ENCODE results near the gene FBXO38.

FBXO38 gene, protein sequence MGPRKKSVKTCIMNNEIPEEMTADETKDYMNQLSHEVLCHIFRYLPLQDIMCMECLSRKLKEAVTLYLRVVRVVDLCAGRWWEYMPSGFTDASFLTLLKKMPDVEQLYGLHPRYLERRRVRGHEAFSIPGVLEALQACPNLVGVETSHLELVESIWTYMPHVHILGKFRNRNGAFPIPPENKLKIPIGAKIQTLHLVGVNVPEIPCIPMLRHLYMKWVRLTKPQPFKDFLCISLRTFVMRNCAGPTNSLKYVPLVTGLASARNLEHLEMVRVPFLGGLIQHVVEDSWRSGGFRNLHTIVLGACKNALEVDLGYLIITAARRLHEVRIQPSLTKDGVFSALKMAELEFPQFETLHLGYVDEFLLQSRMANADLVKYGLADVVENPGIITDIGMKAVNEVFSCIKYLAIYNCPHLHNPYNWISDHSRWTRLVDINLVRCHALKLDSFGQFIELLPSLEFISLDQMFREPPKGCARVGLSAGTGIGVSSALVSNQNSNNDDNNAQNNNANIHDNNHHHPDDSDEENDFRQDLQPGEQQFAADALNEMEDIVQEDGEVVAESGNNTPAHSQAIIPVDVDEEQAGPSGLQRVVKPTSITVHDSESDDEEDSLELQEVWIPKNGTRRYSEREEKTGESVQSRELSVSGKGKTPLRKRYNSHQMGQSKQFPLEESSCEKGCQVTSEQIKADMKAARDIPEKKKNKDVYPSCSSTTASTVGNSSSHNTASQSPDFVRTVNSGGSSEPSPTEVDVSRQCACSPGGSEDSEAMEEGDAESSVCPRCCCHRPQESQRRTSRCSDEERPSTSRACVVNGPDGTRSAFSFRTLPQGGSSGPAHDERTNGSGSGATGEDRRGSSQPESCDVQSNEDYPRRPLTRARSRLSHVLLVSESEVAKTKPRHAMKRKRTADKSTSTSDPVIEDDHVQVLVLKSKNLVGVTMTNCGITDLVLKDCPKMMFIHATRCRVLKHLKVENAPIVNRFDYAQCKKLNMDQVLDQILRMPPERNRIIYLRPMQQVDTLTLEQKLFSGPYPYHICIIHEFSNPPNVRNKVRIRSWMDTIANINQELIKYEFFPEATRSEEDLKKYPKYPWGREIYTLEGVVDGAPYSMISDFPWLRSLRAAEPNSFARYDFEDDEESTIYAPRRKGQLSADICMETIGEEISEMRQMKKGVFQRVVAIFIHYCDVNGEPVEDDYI

DNA sequence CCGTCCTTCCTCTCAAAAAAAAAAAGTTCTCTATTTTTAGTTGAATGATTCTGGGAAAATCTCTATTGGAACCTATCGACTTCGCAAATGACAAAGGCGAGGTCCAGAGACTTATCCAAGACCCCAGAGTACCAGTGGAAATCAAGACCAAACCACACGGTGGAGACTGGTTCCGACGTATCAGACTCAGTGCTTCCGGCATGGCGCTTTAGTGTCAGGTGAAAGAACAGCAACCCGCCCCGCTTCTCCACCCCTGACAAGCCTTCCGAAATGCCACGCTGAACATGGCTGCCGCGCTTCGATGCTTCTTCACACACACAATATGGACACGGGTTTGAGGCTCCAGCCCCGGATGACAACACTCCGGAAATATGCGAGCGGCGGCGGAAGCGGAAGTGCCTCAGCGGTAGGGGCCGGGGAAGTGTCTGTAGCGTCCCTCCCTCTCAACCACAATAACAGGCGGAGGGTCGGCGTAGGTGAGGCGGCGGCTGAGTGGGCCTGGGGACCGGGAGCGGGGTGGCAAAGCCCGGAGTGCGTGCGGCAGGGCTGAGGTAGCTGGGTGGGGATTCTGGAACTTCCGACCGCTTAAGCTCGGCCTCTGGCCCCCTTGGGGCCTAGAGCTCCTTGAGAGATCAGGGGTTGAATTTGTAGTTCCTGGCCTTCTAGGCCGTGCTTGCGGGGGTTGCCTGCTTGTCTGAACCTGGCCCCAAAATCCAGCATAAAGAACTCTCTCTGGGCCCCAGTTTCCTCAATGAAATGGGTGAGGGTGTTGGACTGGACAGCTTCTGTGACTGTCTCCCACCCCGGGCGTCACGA lies at the start of gene FBXO38:
Gene FBXO38, plus strand, starts transcription at position 395 of the 816 bp plus-strand sequence. CDS start 10,819 bp downstream, outside the sequence.
- H3K27me3 ChIP-seq (ENCODE audit: insufficient read depth, low read length) = no peaks in the 10 kb centered on the region
- H2AFZ ChIP-seq (ENCODE audit: low read length, unreplicated experiment) = peak within 1 kb of the TSS; percentile 88
- H3K4me1 ChIP-seq (ENCODE audit: control insufficient read depth, insufficient read depth, low read length, unreplicated experiment) = peaks cover 17% of the 10 kb centered on the region
- H3K36me3 ChIP-seq (ENCODE audit: insufficient read depth, low read length) = no peaks in the 10 kb centered on the region
- H3K27ac ChIP-seq (ENCODE audit: low read depth, low read length) = peak within 1 kb of the TSS; percentile 60
- H3K79me2 ChIP-seq (ENCODE audit: control insufficient read depth, insufficient read depth, low read length, unreplicated experiment) = peaks cover 56% of the 10 kb centered on the region
- H3K4me3 ChIP-seq (ENCODE audit: low read depth, low read length) = peak within 1 kb of the TSS; percentile 86

DNA sequence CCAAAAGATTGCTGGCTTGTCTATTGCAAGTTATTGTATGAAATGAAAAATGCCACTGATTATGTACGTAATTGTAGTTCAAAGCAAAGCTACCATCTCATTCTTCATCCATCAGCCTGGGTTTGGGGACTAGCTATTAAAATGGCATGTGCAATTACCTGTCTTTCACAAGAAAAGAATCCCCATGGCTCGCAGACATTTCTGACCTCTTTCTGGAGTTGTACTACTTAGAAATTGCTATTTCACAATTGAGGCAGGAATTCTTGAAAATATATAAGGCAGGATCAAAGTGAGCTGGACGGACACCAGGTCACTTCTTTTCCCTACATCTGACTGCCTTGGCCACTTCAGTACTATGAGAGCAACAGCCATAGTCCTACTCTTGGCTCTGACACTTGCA lies 48.5 kb upstream of the FBXO38 start, which contains the start of gene SPINK9:
Gene SPINK9, plus strand, starts transcription at position 301 of the 400 bp plus-strand sequence. Its CDS starts 55 bp downstream, at position 356.
- no peaks in the 10 kb centered on the region for H3K4me1 ChIP-seq (ENCODE audit: control insufficient read depth, insufficient read depth, low read length, unreplicated experiment)
- no peak within 1 kb of the TSS for H3K27ac ChIP-seq (ENCODE audit: low read depth, low read length)
- H3K27me3 ChIP-seq (ENCODE audit: insufficient read depth, low read length) = no peaks in the 10 kb centered on the region
- no peak within 1 kb of the TSS for H3K4me3 ChIP-seq (ENCODE audit: low read depth, low read length)
- H3K79me2 ChIP-seq (ENCODE audit: control insufficient read depth, insufficient read depth, low read length, unreplicated experiment) = no peaks in the 10 kb centered on the region
- no peak within 1 kb of the TSS for H2AFZ ChIP-seq (ENCODE audit: low read length, unreplicated experiment)
- no peaks in the 10 kb centered on the region for H3K36me3 ChIP-seq (ENCODE audit: insufficient read depth, low read length)

DNA sequence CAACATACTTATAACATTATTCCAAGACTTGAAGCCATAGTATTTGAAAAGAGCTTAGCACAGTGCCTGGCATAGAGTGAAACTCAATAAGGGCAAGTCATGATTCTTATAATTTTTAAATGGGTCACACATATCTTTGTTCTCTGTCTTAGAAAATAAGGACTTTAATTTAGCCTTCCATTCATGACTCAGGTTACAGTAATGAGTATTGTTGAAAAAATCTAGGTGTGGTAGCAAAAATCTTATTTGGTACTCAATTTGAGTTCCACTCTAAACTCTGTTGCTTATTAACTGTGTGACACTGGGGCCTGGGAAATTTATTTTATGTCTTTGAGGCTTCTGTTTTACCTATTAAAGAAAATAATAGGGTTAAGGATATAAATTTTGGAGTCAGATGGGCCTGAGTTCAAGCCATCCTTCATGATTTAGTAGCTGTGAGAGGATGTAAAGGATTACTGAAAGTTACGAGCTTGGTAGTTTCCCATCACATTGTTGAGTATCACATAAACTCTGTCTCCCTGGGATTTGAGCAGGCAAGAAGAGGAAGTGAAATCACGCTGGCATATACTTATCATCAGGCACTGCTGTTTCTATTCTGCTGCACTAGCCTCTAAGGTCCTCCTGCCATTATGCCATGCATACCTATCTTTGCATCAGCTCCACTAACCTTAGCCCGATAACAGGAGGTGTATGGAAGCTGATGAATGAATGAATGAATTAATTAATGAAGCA lies 46.9 kb upstream of the FBXO38 start:
- no peak overlapping the region for H2AFZ ChIP-seq (ENCODE audit: low read length, unreplicated experiment)
- no peak overlapping the region for H3K4me3 ChIP-seq (ENCODE audit: low read depth, low read length)
- H3K4me1 ChIP-seq (ENCODE audit: control insufficient read depth, insufficient read depth, low read length, unreplicated experiment) = no peaks in the 10 kb centered on the region

DNA sequence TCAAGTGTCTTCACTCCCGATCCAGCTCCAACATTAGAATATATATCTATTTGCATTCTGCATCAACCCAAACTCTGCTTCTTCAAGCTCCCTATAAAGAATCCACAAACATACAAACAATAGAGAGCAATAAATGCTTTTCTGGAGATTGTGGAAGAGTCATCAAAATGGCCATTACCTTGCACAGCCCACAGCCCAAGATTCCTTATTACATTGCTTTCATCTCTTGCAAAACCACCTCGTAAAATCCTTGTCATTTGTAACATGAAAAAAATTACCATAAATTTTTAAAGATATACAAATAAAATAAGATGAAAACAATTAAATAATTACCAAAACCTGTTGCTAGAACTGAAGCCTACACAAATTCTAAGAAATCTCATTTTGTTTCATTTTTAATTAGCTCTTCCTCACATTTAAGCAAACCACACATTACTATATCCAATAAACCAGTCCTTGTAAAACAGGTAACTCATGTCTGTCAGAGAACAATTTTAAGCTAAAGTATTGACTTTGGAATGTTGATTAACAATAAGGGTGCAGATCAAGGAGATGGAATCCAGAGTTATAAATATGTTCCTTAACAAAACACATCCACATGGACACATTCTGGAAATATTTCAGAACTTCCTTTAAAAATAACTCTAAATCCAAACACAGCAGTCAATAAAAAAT lies 41.2 kb upstream of the FBXO38 start:
- Histone ChIP-seq H3K4me3 (ENCODE audit: low read depth, low read length) (no peak overlapping the region), H3K79me2 (ENCODE audit: control insufficient read depth, insufficient read depth, low read length, unreplicated experiment) (no peaks in the 10 kb centered on the region), H3K4me1 (ENCODE audit: control insufficient read depth, insufficient read depth, low read length, unreplicated experiment) (no peaks in the 10 kb centered on the region), H3K36me3 (ENCODE audit: insufficient read depth, low read length) (no peaks in the 10 kb centered on the region), H3K27me3 (ENCODE audit: insufficient read depth, low read length) (no peaks in the 10 kb centered on the region), H2AFZ (ENCODE audit: low read length, unreplicated experiment) (no peak overlapping the region), H3K27ac (ENCODE audit: low read depth, low read length) (no peak overlapping the region)

More for the DNA sequence above, 46.9 kb upstream of the FBXO38 start:
- Histone ChIP-seq H3K27ac (ENCODE audit: low read depth, low read length) (no peak overlapping the region), H3K27me3 (ENCODE audit: insufficient read depth, low read length) (no peaks in the 10 kb centered on the region), H3K79me2 (ENCODE audit: control insufficient read depth, insufficient read depth, low read length, unreplicated experiment) (no peaks in the 10 kb centered on the region), H3K36me3 (ENCODE audit: insufficient read depth, low read length) (no peaks in the 10 kb centered on the region)

DNA sequence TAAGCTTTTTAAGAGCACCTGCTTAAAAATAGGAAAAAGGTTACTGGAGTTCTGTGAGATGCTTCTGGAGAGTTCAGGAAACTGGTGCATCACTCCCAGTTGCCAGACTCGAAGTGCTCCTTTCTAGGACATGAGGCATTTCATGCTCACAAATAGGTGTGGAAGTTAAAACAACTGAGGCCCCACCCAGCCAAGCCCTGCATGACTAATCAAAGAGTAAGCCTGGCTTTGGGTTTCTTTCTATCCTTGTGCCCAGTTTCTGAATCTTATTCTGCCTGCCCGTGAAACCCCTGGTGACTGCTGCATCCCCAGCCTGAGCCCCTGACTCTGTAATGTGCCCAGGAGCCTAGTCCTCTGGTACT lies 40.7 kb upstream of the FBXO38 start:
- no peaks in the 10 kb centered on the region for H3K27me3 ChIP-seq (ENCODE audit: insufficient read depth, low read length)
- H2AFZ ChIP-seq (ENCODE audit: low read length, unreplicated experiment) = no peak overlapping the region
- no peaks in the 10 kb centered on the region for H3K36me3 ChIP-seq (ENCODE audit: insufficient read depth, low read length)
- no peak overlapping the region for H3K27ac ChIP-seq (ENCODE audit: low read depth, low read length)
- H3K4me1 ChIP-seq (ENCODE audit: control insufficient read depth, insufficient read depth, low read length, unreplicated experiment) = no peaks in the 10 kb centered on the region
- no peaks in the 10 kb centered on the region for H3K79me2 ChIP-seq (ENCODE audit: control insufficient read depth, insufficient read depth, low read length, unreplicated experiment)
- H3K4me3 ChIP-seq (ENCODE audit: low read depth, low read length) = no peak overlapping the region

DNA sequence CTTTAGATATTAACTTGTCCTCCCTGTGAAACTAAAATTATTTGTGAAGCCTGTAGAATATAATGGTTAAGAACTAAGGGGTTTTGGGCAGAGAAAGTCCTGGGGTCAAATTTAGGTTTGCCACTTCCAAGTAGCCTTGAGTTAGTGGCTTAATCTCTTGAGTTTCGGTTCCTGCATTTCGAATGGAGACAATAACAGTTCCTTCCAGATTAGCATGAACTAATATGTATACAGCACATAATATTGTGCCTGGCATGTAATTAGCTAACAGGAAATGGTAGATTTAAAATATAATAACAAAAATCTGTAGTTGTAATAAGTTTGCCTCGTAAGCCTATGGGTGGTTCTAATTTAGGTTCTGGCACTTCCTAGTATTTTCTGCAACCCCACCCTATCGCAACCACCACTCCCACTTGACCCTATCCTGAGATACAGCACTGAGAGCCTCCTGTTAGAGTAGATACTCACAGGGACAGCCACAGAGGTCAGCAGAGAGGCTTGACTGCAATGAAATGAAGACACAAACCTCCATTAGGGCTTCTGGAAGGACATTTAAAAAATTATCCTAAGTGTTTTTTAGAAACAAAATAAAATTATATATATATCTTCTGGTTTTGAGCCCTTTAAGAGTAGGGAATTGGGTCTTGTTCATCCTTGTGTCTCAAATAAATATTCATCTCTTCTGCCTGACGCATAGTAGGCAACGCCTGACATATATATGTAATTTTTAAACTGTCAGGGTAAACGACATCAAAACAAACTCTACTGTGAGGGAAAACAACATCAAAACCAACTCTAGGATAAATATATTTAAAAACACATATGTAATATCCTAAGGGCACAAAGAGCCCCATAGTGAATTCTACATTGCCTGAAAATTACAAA lies 39.9 kb upstream of the FBXO38 start:
- Histone ChIP-seq H3K79me2 (ENCODE audit: control insufficient read depth, insufficient read depth, low read length, unreplicated experiment) (no peaks in the 10 kb centered on the region), H3K4me1 (ENCODE audit: control insufficient read depth, insufficient read depth, low read length, unreplicated experiment) (no peaks in the 10 kb centered on the region), H3K27ac (ENCODE audit: low read depth, low read length) (no peak overlapping the region), H3K4me3 (ENCODE audit: low read depth, low read length) (no peak overlapping the region), H3K27me3 (ENCODE audit: insufficient read depth, low read length) (no peaks in the 10 kb centered on the region), H2AFZ (ENCODE audit: low read length, unreplicated experiment) (no peak overlapping the region), H3K36me3 (ENCODE audit: insufficient read depth, low read length) (no peaks in the 10 kb centered on the region)

DNA sequence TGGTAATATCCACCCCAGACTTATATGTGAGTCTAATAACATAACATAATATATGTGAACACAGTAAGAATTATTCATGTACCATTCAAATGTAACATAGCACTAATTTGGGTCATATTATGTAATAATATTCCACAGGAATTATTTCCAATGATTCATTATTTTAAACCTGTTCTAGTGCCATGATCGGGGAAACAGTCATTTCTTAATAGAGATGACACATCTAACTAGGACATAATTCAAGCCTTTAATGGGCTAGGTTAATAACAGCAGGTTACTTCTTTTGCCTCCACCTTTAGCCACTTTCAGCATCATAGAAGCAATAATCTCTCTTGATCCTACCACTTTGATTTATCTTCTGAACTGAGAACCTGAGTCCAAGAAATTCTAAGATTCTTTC lies 36.1 kb upstream of the FBXO38 start:
- H3K4me3 ChIP-seq (ENCODE audit: low read depth, low read length) = no peak overlapping the region
- H3K4me1 ChIP-seq (ENCODE audit: control insufficient read depth, insufficient read depth, low read length, unreplicated experiment) = no peaks in the 10 kb centered on the region
- H3K36me3 ChIP-seq (ENCODE audit: insufficient read depth, low read length) = no peaks in the 10 kb centered on the region; the same call in 1 of the 2 replicates
- no peaks in the 10 kb centered on the region for H3K27me3 ChIP-seq (ENCODE audit: insufficient read depth, low read length)
- no peaks in the 10 kb centered on the region for H3K79me2 ChIP-seq (ENCODE audit: control insufficient read depth, insufficient read depth, low read length, unreplicated experiment)
- H3K27ac ChIP-seq (ENCODE audit: low read depth, low read length) = no peak overlapping the region
- H2AFZ ChIP-seq (ENCODE audit: low read length, unreplicated experiment) = no peak overlapping the region

DNA sequence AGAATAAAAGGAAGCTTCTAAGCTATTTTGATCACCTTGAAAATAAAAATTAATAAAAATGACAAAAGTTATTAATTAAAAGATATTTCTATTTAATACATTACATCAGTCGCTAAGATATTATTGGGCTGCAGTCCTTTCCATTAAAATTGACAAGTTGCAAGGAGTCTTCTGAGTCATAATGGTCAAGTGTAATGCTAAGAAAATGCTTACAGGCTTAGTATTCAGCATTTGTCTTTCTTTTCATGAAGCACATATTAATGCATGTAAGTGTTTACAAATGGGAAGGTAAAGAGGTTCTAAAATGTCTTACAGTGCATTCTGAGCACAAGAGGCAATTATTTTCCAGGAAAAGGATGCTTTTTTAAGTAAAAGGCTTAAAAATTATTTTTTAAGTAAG lies 31.1 kb upstream of the FBXO38 start:
- Histone ChIP-seq H3K36me3 (ENCODE audit: insufficient read depth, low read length) (no peaks in the 10 kb centered on the region; the same call in 1 of the 2 replicates), H3K4me3 (ENCODE audit: low read depth, low read length) (no peak overlapping the region), H2AFZ (ENCODE audit: low read length, unreplicated experiment) (no peak overlapping the region), H3K27ac (ENCODE audit: low read depth, low read length) (no peak overlapping the region), H3K4me1 (ENCODE audit: control insufficient read depth, insufficient read depth, low read length, unreplicated experiment) (no peaks in the 10 kb centered on the region), H3K27me3 (ENCODE audit: insufficient read depth, low read length) (no peaks in the 10 kb centered on the region), H3K79me2 (ENCODE audit: control insufficient read depth, insufficient read depth, low read length, unreplicated experiment) (no peaks in the 10 kb centered on the region)

Measured in ACC112 (cell line).